PC-3 (cell line): ENCODE measurements around the gene NACC2.

ENCODE experiments used
- EZH2 ChIP-seq: fragments of 300-600 bp; sonication (generic); IDR thresholded peaks from one replicate; pipeline ENCODE4 v1.6.1; 2017; ENCODE audit warnings: antibody characterized with exemption, mild to moderate bottlenecking, low read length; ENCODE audit not compliant: unreplicated experiment
- EZH2phosphoT487 ChIP-seq: fragments of 300-600 bp; sonication (generic); IDR thresholded peaks from 2 replicates; pipeline ENCODE4 v1.6.1; 2018; ENCODE audit warnings: mild to moderate bottlenecking, antibody characterized with exemption, low read length, borderline replicate concordance
- TF ChIP-seq, protein P1 (sequence below): fragments of 300-600 bp; sonication (generic); conservative IDR thresholded peaks from 2 replicates; pipeline ENCODE4 v1.5.1; 2017; ENCODE audit warnings: antibody characterized with exemption, low read depth, mild to moderate bottlenecking, low read length

DNA sequence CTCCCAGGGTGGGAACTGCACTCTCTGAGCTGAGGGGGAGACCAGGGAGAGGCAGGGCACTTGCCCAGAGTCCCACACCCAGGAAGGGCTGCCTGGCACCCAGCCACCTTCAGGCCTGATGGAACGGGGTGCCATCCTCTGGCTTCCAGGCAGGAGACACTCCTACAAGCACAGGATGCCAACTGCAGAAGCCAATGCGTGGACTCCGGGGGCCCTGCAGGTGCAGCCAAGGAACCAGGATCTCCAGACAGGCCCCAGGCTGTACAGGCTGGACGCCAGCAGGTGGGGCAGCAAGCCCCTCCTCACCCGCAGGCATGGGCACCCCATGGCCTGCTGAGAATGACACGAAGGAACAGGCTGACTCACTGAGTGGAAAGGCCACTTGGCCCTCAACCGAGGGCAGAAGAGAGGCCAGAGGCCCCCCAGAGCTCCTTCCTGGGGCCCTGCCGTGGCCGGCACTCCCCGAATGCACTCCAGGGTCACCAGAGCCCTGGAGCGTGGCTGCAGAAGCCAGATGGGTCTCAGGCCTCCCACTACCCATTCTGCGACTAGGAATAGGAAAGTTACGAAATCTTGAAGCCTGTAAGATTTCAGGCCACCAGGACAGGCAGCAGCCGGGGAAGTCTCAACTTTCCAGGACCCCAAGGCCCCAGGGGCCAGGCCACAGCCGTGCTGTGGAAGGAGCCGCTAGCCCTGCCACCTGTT lies 15.7 kb downstream of the NACC2 start:
- TF ChIP-seq, protein P1, sequence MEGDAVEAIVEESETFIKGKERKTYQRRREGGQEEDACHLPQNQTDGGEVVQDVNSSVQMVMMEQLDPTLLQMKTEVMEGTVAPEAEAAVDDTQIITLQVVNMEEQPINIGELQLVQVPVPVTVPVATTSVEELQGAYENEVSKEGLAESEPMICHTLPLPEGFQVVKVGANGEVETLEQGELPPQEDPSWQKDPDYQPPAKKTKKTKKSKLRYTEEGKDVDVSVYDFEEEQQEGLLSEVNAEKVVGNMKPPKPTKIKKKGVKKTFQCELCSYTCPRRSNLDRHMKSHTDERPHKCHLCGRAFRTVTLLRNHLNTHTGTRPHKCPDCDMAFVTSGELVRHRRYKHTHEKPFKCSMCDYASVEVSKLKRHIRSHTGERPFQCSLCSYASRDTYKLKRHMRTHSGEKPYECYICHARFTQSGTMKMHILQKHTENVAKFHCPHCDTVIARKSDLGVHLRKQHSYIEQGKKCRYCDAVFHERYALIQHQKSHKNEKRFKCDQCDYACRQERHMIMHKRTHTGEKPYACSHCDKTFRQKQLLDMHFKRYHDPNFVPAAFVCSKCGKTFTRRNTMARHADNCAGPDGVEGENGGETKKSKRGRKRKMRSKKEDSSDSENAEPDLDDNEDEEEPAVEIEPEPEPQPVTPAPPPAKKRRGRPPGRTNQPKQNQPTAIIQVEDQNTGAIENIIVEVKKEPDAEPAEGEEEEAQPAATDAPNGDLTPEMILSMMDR: no peak
- TF ChIP-seq EZH2phosphoT487 (no peak), EZH2 (no peak)
